ENCODE results near the gene ODAM.
"Not testable (repeated sequence)": the region's sequence is repeated elsewhere in the genome, so short reads cannot be mapped to it uniquely, and the experiment has no call there.

ODAM gene

DNA sequence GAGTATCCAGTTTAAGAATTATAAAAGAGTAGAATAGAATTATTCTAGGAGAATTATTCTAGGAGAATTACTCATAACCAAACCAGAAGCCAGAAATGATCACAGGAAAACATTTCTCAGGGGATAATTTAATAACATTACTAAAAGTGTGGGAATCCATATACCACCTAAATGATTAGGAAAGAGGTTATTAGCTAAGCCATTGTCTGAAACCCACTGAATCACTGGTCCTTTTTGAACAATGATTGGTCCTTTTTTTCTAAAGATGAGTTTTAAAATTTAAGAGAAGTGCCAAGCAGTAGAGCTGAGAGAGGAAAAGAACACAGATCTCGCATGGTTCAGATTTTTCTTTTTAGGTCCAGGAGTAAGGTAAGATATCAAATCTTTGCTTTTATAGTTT, at the start of gene ODAM:
ODAM (plus strand) TSS at position 301 of the 400 bp plus-strand sequence. CDS start 819 bp downstream, outside the sequence.
- DNase-seq, result no peak

GRCh38 chr4:70151271-70151670, 44.3 kb upstream of the ODAM start:
- no peak for DNase-seq

- no peak for DNase-seq
Measured at GRCh38 chr4:70152088-70152487, 43.4 kb upstream of the ODAM start.

DNA sequence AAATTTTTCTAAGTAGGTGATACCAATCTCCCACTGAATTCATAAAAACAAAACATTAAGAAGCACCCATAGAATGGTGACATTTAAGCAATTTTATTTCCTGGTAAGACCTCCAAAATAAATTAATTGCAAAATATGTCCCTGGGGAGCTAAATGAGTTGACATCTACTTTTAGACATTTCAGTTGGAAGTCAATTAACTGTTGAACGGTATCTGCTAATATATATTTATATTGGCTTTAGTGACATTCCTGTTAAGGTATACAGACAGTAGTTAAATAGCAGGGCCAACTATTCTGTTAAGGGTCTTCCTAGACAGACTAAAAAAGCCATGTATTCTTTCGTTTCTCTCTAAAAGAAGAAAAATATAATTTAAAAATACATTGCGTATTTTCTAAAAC, 41.6 kb upstream of the ODAM start, which contains the start of gene PRR27:
PRR27 (plus strand) TSS at position 301 of the 400 bp plus-strand sequence. CDS start 139 bp downstream, outside the sequence.
- DNase-seq, result no peak

GRCh38 chr4:70158576-70158975, 36.9 kb upstream of the ODAM start:
- no peak for DNase-seq

GRCh38 chr4:70177090-70177489, 18.4 kb upstream of the ODAM start:
- no peak for DNase-seq

- DNase-seq, result no peak
Measured at GRCh38 chr4:70178075-70178660, 17.4 kb upstream of the ODAM start.

DNA sequence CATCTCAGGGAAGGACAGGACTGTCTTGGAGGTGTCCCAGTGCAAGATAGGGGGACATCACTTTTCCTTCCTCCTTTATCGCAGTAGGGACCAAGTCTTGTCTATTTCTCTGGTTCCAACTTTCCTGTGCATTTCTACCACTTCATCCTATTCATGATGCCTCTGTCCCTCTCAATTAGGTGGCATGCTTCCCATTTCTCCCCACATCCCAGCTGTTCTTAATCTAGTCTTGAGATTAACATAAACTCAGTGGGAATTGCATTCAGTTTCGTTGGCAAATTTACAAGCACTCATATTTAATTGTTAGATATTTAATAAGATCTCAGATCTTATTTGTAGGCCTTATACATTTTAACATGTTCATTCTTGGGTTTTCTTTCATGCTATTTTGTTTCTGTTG, 15.7 kb upstream of the ODAM start:
- no peak for DNase-seq

- no peak for DNase-seq
Measured at GRCh38 chr4:70181864-70182263, 13.7 kb upstream of the ODAM start.

GRCh38 chr4:70182517-70183167, 12.9 kb upstream of the ODAM start:
- no peak for DNase-seq

- DNase-seq, result no peak
Measured at GRCh38 chr4:70183168-70183939, 12.2 kb upstream of the ODAM start.

GRCh38 chr4:70183940-70184246, 11.6 kb upstream of the ODAM start:
- no peak for DNase-seq

DNA sequence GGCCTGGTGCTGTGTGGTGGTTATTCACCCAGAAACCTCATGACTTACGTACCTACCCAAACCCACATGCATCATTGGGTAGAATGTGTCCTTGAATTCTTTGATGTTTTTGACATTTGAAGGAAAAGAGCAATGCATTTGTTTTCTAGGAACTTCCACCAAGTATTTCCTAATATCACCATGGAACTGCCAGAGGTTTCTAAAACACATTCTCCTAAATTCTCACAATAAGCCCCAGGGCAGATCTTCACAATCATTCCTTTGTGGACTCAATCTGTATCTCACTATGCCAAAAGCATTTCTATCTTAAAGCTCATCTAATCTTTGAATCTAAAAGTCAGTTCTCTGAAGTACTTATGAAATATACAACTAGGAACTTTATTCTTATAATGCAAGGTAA, 8.3 kb upstream of the ODAM start:
- DNase-seq, result no peak

GRCh38 chr4:70190579-70190978, 4.9 kb upstream of the ODAM start:
- DNase-seq, result no peak

DNA sequence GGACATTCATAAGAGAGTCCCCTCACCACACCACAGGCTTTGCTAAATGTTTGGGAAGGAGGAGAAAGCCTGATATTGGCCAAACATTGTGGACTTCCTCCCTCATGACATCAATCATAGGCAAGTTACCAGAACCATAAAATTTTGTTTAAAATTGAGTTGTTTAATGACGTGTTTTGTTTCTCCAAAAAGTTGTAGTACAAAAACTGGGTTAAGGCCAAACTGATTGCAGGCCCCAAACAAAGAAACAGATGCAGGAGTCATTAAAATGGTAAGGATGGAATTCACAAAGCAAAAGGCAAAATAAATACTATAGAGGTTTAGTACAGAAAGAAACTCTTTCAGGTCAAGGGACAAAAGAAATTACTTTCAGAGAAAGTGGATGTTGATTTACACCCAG, 3.9 kb upstream of the ODAM start:
- DNase-seq, result no peak

- DNase-seq, result no peak
Measured at GRCh38 chr4:70192895-70193294, 2.6 kb upstream of the ODAM start.

GRCh38 chr4:70196857-70197256, 1.3 kb downstream of the ODAM start:
- no peak for DNase-seq

GRCh38 chr4:70197842-70198241, 2.3 kb downstream of the ODAM start:
- no peak for DNase-seq

- no peak for DNase-seq
Measured at GRCh38 chr4:70203601-70204000, 8.1 kb downstream of the ODAM start.

- DNase-seq, result not testable (repeated sequence)
Measured at GRCh38 chr4:70212752-70213151, 17.2 kb downstream of the ODAM start.

DNA sequence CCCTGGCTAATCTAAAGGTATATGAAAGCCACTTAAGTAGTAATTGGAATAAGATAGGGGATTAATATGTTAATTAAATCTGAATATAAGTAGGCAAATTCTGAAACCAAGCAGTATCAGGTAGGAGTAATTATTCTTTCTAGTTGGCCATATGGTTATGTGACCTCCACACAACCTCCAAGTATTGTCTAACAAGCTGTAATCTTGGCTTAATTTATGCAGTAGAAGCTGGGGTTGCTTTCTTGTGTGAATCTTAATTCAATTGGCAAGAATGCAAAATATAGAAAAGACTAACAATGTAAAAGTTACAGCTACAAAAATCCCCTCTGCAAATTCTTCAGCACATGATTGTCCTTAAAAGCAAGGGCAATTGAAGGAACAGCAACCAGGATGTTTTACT, 20.6 kb downstream of the ODAM start:
- DNase-seq, result not testable (repeated sequence)

DNA sequence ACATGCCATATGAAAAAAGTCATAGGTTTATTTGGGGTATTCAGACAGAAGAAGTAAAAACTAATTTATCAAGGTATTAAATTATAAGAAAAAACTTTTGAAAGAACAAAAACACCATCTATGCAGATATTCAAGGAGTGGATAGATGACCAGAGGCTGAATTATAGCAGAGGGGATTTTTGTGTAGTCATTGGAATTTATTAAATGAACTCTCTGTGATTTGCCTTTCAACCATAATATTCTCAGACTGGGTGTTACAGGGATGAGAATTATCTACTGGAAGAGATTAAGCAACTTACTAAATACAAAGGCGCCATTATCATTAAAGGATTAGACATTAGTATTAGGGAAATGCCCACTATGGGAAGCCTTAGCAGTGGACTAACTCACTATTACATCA, 21.0 kb downstream of the ODAM start:
- not testable (repeated sequence) for DNase-seq

- not testable (repeated sequence) for DNase-seq
Measured at GRCh38 chr4:70221389-70221788, 25.9 kb downstream of the ODAM start.

GRCh38 chr4:70221818-70222217, 26.3 kb downstream of the ODAM start:
- DNase-seq, result not testable (repeated sequence)
